D341Med (cell line): ENCODE results near the gene JAKMIP3.

Source experiments
- DNase-seq: peaks from one replicate; pipeline ENCODE4 v3.0.0; 2012; ENCODE audit warnings: low spot score

The JAKMIP3 gene

GRCh38 chr10:132043861-132044695, 21.7 kb upstream of the JAKMIP3 start:
- no peak for DNase-seq

GRCh38 chr10:132044803-132045202, 20.9 kb upstream of the JAKMIP3 start:
- no peak for DNase-seq

GRCh38 chr10:132045324-132045723, 20.4 kb upstream of the JAKMIP3 start:
- no peak for DNase-seq

GRCh38 chr10:132047575-132048293, 18.0 kb upstream of the JAKMIP3 start:
- no peak for DNase-seq

- DNase-seq: no peak
These were observed 17.5 kb upstream of the JAKMIP3 start for GRCh38 chr10:132048294-132048667.

GRCh38 chr10:132050191-132050590, 15.6 kb upstream of the JAKMIP3 start:
- DNase-seq: no peak

- DNase-seq: no peak
These were observed 13.6 kb upstream of the JAKMIP3 start for GRCh38 chr10:132052124-132052523.

GRCh38 chr10:132054564-132054963, 11.2 kb upstream of the JAKMIP3 start:
- DNase-seq: no peak

GRCh38 chr10:132055616-132056015, 10.1 kb upstream of the JAKMIP3 start:
- DNase-seq: no peak

- no peak for DNase-seq
These were observed 9.1 kb upstream of the JAKMIP3 start for GRCh38 chr10:132056663-132057062.

- no peak for DNase-seq
These were observed 8.5 kb upstream of the JAKMIP3 start for GRCh38 chr10:132057191-132057681.

GRCh38 chr10:132058111-132058745, 7.5 kb upstream of the JAKMIP3 start:
- DNase-seq: no peak

- DNase-seq: no peak
These were observed 6.7 kb upstream of the JAKMIP3 start for GRCh38 chr10:132058793-132059759.

- DNase-seq: peak; percentile 4
These were observed 5.8 kb upstream of the JAKMIP3 start for GRCh38 chr10:132059760-132060508.

- no peak for DNase-seq
These were observed 4.7 kb upstream of the JAKMIP3 start for GRCh38 chr10:132061030-132061429.

GRCh38 chr10:132061465-132061864, 4.3 kb upstream of the JAKMIP3 start:
- no peak for DNase-seq

GRCh38 chr10:132062116-132062515, 3.6 kb upstream of the JAKMIP3 start:
- no peak for DNase-seq

GRCh38 chr10:132062641-132063390, 2.9 kb upstream of the JAKMIP3 start:
- DNase-seq: peak; percentile 1

GRCh38 chr10:132063432-132063831, 2.3 kb upstream of the JAKMIP3 start:
- no peak for DNase-seq
